Measurements from ENCODE around the gene SGTA. TPM values are rescaled to one million over a fixed set of nuclear protein-coding genes. Genes with fewer than 3 reads are reported as not detected.

SGTA gene
- total RNA-seq, 2 donors from 2014 or later, result 73.9 to 81.5 TPM

GRCh38 chr19:2724148-2724557 lies 58.9 kb downstream of the SGTA start:
- 59 to 79% methylated on average over 4 to 7 of the region's 7 CpGs for WGBS, 2 experiments (ENCODE audit: insufficient coverage in 1 of 2, insufficient read length in 1 of 2)
- no peak for DNase-seq
- H3K27ac Mint-ChIP-seq, result no peak overlapping the region
- H3K27ac ChIP-seq (ENCODE audit: low read depth, low read length), result no peak overlapping the region
- H3K27me3 Mint-ChIP-seq (ENCODE audit: insufficient read depth), result peaks cover 25% of the 10 kb centered on the region
- H3K4me3 ChIP-seq (ENCODE audit: low read length), result no peak overlapping the region
- no peaks in the 10 kb centered on the region for H3K9me3 Mint-ChIP-seq
- H3K9ac ChIP-seq (ENCODE audit: extremely low read depth, low read length, poor library complexity, severe bottlenecking), result no peak overlapping the region
- peaks cover 10% of the 10 kb centered on the region for H3K27me3 ChIP-seq (ENCODE audit: control insufficient read depth, insufficient read depth, low read length, poor library complexity, severe bottlenecking)
- TF ChIP-seq CTCF (conservative IDR thresholded peaks at IDR 0.05), result peak; percentile 62
- H3K9me3 ChIP-seq (ENCODE audit: control insufficient read depth, low read length), result no peaks in the 10 kb centered on the region
- no peaks in the 10 kb centered on the region for H3K36me3 Mint-ChIP-seq (ENCODE audit: low read depth)
- H3K4me1 ChIP-seq (ENCODE audit: control insufficient read depth, insufficient read depth, low read length), result no peaks in the 10 kb centered on the region
- peaks cover 4% of the 10 kb centered on the region for H3K4me1 Mint-ChIP-seq
- H3K4me3 Mint-ChIP-seq, result no peak overlapping the region
- no peaks in the 10 kb centered on the region for H3K36me3 ChIP-seq (ENCODE audit: control insufficient read depth, insufficient read depth, low read length)

GRCh38 chr19:2723747-2724146 lies 59.3 kb downstream of the SGTA start:
- no peak for DNase-seq
- no peak overlapping the region for H3K27ac ChIP-seq (ENCODE audit: low read depth, low read length)
- Mint-ChIP-seq H3K27me3 (ENCODE audit: insufficient read depth) (peaks cover 25% of the 10 kb centered on the region), H3K4me3 (no peak overlapping the region), H3K9me3 (no peaks in the 10 kb centered on the region), H3K4me1 (peaks cover 4% of the 10 kb centered on the region), H3K36me3 (ENCODE audit: low read depth) (no peaks in the 10 kb centered on the region), H3K27ac (no peak overlapping the region)
- H3K9me3 ChIP-seq (ENCODE audit: control insufficient read depth, low read length), result no peaks in the 10 kb centered on the region
- H3K36me3 ChIP-seq (ENCODE audit: control insufficient read depth, insufficient read depth, low read length), result no peaks in the 10 kb centered on the region
- peaks cover 10% of the 10 kb centered on the region for H3K27me3 ChIP-seq (ENCODE audit: control insufficient read depth, insufficient read depth, low read length, poor library complexity, severe bottlenecking)
- H3K4me3 ChIP-seq (ENCODE audit: low read length), result no peak overlapping the region
- no peaks in the 10 kb centered on the region for H3K4me1 ChIP-seq (ENCODE audit: control insufficient read depth, insufficient read depth, low read length)
- 84 to 86% methylated on average over 10 to 14 of the region's 14 CpGs for WGBS, 2 experiments (ENCODE audit: insufficient coverage in 1 of 2, insufficient read length in 1 of 2)
- H3K9ac ChIP-seq (ENCODE audit: extremely low read depth, low read length, poor library complexity, severe bottlenecking), result no peak overlapping the region
- TF ChIP-seq CTCF (conservative IDR thresholded peaks at IDR 0.05), result no peak

- H3K36me3 ChIP-seq (ENCODE audit: control insufficient read depth, insufficient read depth, low read length), result no peaks in the 10 kb centered on the region
- H3K27ac ChIP-seq (ENCODE audit: low read depth, low read length), result no peak overlapping the region
- no peaks in the 10 kb centered on the region for H3K9me3 Mint-ChIP-seq
- no peaks in the 10 kb centered on the region for H3K9me3 ChIP-seq (ENCODE audit: control insufficient read depth, low read length)
- H3K4me1 ChIP-seq (ENCODE audit: control insufficient read depth, insufficient read depth, low read length), result no peaks in the 10 kb centered on the region
- WGBS, 2 experiments (ENCODE audit: insufficient coverage in 1 of 2, insufficient read length in 1 of 2), result 88% methylated on average over 11 to 13 of the region's 13 CpGs
- no peak overlapping the region for H3K4me3 ChIP-seq (ENCODE audit: low read length)
- no peak overlapping the region for H3K4me3 Mint-ChIP-seq
- no peak for DNase-seq
- no peak for TF ChIP-seq CTCF (conservative IDR thresholded peaks at IDR 0.05)
- H3K27me3 Mint-ChIP-seq (ENCODE audit: insufficient read depth), result peaks cover 25% of the 10 kb centered on the region
- H3K9ac ChIP-seq (ENCODE audit: extremely low read depth, low read length, poor library complexity, severe bottlenecking), result no peak overlapping the region
- H3K27ac Mint-ChIP-seq, result no peak overlapping the region
- H3K36me3 Mint-ChIP-seq (ENCODE audit: low read depth), result no peaks in the 10 kb centered on the region
- H3K27me3 ChIP-seq (ENCODE audit: control insufficient read depth, insufficient read depth, low read length, poor library complexity, severe bottlenecking), result peaks cover 10% of the 10 kb centered on the region
- H3K4me1 Mint-ChIP-seq, result peaks cover 4% of the 10 kb centered on the region
These were observed 59.7 kb downstream of the SGTA start for GRCh38 chr19:2723345-2723715.
